ENCODE data around the gene VPS13D.

Gene VPS13D

GRCh38 chr1:12436345-12436658, 206.5 kb downstream of the VPS13D start:
- H3K4me3 ChIP-seq (ENCODE audit: low read depth, low read length): no peak overlapping the region
- no peak for TF ChIP-seq CTCF (IDR thresholded peaks at IDR 0.05; ENCODE audit: low read depth, low read length)

- H3K4me3 ChIP-seq (ENCODE audit: low read depth, low read length): no peak overlapping the region
- TF ChIP-seq CTCF (IDR thresholded peaks at IDR 0.05; ENCODE audit: low read depth, low read length): no peak
These were observed 207.2 kb downstream of the VPS13D start for GRCh38 chr1:12436817-12437599.

- TF ChIP-seq CTCF (IDR thresholded peaks at IDR 0.05; ENCODE audit: low read depth, low read length): no peak
These were observed 207.8 kb downstream of the VPS13D start for GRCh38 chr1:12437629-12438028.

GRCh38 chr1:12438349-12438924, 208.6 kb downstream of the VPS13D start:
- TF ChIP-seq CTCF (IDR thresholded peaks at IDR 0.05; ENCODE audit: low read depth, low read length): no peak
- H3K4me3 ChIP-seq (ENCODE audit: low read depth, low read length): no peak overlapping the region

More at GRCh38 chr1:12437629-12438028, 207.8 kb downstream of the VPS13D start:
- no peak overlapping the region for H3K4me3 ChIP-seq (ENCODE audit: low read depth, low read length)

GRCh38 chr1:12439073-12439472, 209.2 kb downstream of the VPS13D start:
- H3K4me3 ChIP-seq (ENCODE audit: low read depth, low read length): no peak overlapping the region
- TF ChIP-seq CTCF (IDR thresholded peaks at IDR 0.05; ENCODE audit: low read depth, low read length): no peak

- TF ChIP-seq CTCF (IDR thresholded peaks at IDR 0.05; ENCODE audit: low read depth, low read length): no peak
- H3K4me3 ChIP-seq (ENCODE audit: low read depth, low read length): no peak overlapping the region
These were observed 211.7 kb downstream of the VPS13D start for GRCh38 chr1:12441414-12442105.

GRCh38 chr1:12442217-12442616, 212.4 kb downstream of the VPS13D start:
- no peak for TF ChIP-seq CTCF (IDR thresholded peaks at IDR 0.05; ENCODE audit: low read depth, low read length)

More at GRCh38 chr1:12442217-12442616, 212.4 kb downstream of the VPS13D start:
- no peak overlapping the region for H3K4me3 ChIP-seq (ENCODE audit: low read depth, low read length)
